ENCODE results near the gene FOXI3. TPM values are rescaled to one million over a fixed set of nuclear protein-coding genes. Genes with fewer than 3 reads are reported as not detected.
A peak's percentile ranks its signal among the peaks of the same experiment; 100 is the strongest.

The FOXI3 gene
- polyA plus RNA-seq (2013, experiment 1 of 4), result 1.4 TPM
- 1.7 TPM for polyA plus RNA-seq (2013, experiment 2 of 4)
- polyA plus RNA-seq (2013, experiment 3 of 4), result 0.59 TPM
- polyA plus RNA-seq (2013, experiment 4 of 4), result 1.0 TPM

DNA sequence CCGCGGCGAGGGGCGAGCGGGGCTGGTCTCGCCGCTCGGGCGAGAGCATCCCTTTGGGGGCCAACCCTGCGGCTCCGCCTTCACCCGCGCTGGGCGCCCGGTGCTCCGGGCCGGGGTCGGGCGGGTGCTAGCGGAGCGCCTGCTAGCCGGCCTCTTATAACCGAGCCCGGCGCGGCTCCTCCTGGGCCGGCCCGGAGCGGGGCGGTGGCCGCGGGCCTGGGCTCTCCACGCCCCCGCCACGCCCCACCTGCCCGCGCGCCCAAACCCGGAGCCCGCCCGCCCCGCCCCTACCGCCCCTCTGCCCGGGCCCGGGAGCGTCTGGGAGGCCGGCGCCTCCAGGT, at the start of gene FOXI3:
TSS of gene FOXI3 (minus strand) at position 129 of the 341 bp plus-strand sequence. CDS start 158 bp downstream, outside the sequence.
- 0% methylated on average over 48 of the region's 48 CpGs for WGBS, 2 experiments
- H3K36me3 ChIP-seq (ENCODE audit: control insufficient read depth, insufficient read depth, low read length), result no peaks in the 10 kb centered on the region
- H3K4me3 ChIP-seq (ENCODE audit: insufficient read depth, low read depth, low read length), result peak within 1 kb of the TSS; percentile 43
- H3K27me3 ChIP-seq (ENCODE audit: control insufficient read depth, insufficient read depth, low read length, poor library complexity, severe bottlenecking), result peaks cover 49% of the 10 kb centered on the region
- no peak within 1 kb of the TSS for H3K27ac ChIP-seq (ENCODE audit: insufficient read depth, low read depth, low read length, poor library complexity, severe bottlenecking)
- peaks cover 5% of the 10 kb centered on the region for H3K4me1 ChIP-seq (ENCODE audit: control insufficient read depth, insufficient read depth, low read length)
- H3K9me3 ChIP-seq (ENCODE audit: control insufficient read depth, low read length), result no peaks in the 10 kb centered on the region

DNA sequence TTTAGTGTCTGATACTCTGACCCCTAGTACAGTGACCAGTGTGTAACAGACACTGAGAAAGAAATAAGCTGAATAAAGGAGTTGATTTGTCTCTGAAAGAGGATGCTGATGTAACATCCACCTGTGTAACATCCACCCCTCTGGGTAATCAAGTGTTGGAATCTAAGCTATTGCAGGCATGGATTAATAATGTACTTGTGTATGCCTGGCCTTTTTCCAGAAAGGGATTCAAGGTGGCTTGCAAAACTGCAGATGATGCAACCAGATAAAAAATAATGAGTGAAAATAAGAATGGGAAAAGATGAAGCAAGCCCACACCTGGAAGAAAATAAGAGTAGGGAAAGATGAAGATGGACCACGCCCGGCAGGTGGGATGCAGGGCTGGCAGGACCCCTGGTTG, 48.2 kb upstream of the FOXI3 start:
- H3K27ac ChIP-seq (ENCODE audit: insufficient read depth, low read depth, low read length, poor library complexity, severe bottlenecking), result no peak overlapping the region
- H3K27me3 ChIP-seq (ENCODE audit: control insufficient read depth, insufficient read depth, low read length, poor library complexity, severe bottlenecking), result no peaks in the 10 kb centered on the region
- WGBS, 2 experiments, result 97% methylated on average over 2 of the region's 2 CpGs
- H3K4me1 ChIP-seq (ENCODE audit: control insufficient read depth, insufficient read depth, low read length), result no peaks in the 10 kb centered on the region
- peaks cover 2% of the 10 kb centered on the region for H3K9me3 ChIP-seq (ENCODE audit: control insufficient read depth, low read length)
- no peak overlapping the region for H3K4me3 ChIP-seq (ENCODE audit: insufficient read depth, low read depth, low read length)
- H3K36me3 ChIP-seq (ENCODE audit: control insufficient read depth, insufficient read depth, low read length), result no peaks in the 10 kb centered on the region

DNA sequence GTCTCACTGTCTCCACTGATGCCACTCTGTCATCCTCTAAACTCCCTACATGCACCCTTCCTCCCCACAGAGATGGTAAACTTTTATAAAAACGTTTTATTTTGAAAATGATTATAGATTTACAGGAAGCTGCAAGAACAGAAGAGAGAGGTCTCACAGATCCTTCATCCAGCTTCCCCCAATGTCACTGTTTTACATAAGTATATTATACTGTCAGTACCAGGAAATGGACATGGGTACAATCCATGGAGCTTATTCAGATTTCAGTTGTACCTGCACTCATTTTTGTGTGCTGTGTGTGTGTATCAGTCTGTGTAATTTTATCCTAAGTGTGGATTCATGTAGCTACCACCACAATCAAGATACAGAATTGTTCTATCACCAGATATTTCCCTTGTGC, 46.7 kb upstream of the FOXI3 start:
- Histone ChIP-seq H3K9me3 (ENCODE audit: control insufficient read depth, low read length) (peaks cover 2% of the 10 kb centered on the region), H3K36me3 (ENCODE audit: control insufficient read depth, insufficient read depth, low read length) (no peaks in the 10 kb centered on the region), H3K27ac (ENCODE audit: insufficient read depth, low read depth, low read length, poor library complexity, severe bottlenecking) (no peak overlapping the region), H3K27me3 (ENCODE audit: control insufficient read depth, insufficient read depth, low read length, poor library complexity, severe bottlenecking) (no peaks in the 10 kb centered on the region), H3K4me3 (ENCODE audit: insufficient read depth, low read depth, low read length) (no peak overlapping the region), H3K4me1 (ENCODE audit: control insufficient read depth, insufficient read depth, low read length) (no peaks in the 10 kb centered on the region)
- WGBS, 2 experiments, result no CpG with 5 or more reads among the region's 1 CpG

DNA sequence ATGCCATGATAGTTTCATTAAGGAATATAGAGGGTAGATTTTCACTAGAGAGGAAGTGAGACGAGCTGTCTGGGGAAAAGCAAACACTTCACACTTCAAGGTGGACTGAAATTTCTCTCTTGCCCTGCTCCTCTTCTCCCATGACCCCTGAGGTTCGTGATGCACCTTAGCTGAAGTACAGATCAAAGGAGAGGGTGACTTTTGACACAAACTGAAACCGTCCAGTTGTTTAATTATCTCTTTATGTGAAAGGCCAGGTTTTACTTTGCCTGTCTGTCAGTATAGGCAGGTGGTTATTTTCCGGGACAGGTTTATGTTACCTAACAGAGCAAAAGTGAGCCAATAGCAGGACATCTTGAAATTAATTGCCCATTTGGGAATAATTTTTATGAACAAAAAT, 41.0 kb upstream of the FOXI3 start:
- H3K4me1 ChIP-seq (ENCODE audit: control insufficient read depth, insufficient read depth, low read length), result no peaks in the 10 kb centered on the region
- 84 to 94% methylated on average over 4 of the region's 4 CpGs for WGBS, 2 experiments
- H3K9me3 ChIP-seq (ENCODE audit: control insufficient read depth, low read length), result no peaks in the 10 kb centered on the region
- H3K27me3 ChIP-seq (ENCODE audit: control insufficient read depth, insufficient read depth, low read length, poor library complexity, severe bottlenecking), result no peaks in the 10 kb centered on the region
- no peaks in the 10 kb centered on the region for H3K36me3 ChIP-seq (ENCODE audit: control insufficient read depth, insufficient read depth, low read length)
- H3K4me3 ChIP-seq (ENCODE audit: insufficient read depth, low read depth, low read length), result no peak overlapping the region
- no peak overlapping the region for H3K27ac ChIP-seq (ENCODE audit: insufficient read depth, low read depth, low read length, poor library complexity, severe bottlenecking)

DNA sequence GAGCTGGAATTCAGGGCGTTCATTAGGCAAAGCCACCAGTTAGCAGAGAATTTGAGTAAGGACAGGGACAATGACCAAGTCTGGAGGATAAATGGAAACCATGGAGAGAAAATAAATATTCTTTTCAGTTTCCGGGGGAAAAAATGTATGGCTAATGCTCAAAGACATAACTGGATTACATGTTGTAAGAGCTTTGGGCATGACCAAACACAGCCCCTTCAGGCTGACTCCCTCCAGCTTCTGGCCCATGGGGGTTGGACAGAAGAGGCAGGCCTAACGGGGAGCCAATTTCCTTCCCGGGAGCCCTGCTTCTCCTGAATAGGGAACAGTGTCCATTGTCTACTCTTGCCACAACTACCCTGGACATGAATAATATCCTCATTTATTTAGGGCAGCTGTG, 39.5 kb upstream of the FOXI3 start:
- H3K27ac ChIP-seq (ENCODE audit: insufficient read depth, low read depth, low read length, poor library complexity, severe bottlenecking), result no peak overlapping the region
- no peaks in the 10 kb centered on the region for H3K4me1 ChIP-seq (ENCODE audit: control insufficient read depth, insufficient read depth, low read length)
- no peaks in the 10 kb centered on the region for H3K27me3 ChIP-seq (ENCODE audit: control insufficient read depth, insufficient read depth, low read length, poor library complexity, severe bottlenecking)
- H3K36me3 ChIP-seq (ENCODE audit: control insufficient read depth, insufficient read depth, low read length), result no peaks in the 10 kb centered on the region
- H3K9me3 ChIP-seq (ENCODE audit: control insufficient read depth, low read length), result no peaks in the 10 kb centered on the region
- no peak overlapping the region for H3K4me3 ChIP-seq (ENCODE audit: insufficient read depth, low read depth, low read length)
- 63 to 68% methylated on average over 4 of the region's 4 CpGs for WGBS, 2 experiments

DNA sequence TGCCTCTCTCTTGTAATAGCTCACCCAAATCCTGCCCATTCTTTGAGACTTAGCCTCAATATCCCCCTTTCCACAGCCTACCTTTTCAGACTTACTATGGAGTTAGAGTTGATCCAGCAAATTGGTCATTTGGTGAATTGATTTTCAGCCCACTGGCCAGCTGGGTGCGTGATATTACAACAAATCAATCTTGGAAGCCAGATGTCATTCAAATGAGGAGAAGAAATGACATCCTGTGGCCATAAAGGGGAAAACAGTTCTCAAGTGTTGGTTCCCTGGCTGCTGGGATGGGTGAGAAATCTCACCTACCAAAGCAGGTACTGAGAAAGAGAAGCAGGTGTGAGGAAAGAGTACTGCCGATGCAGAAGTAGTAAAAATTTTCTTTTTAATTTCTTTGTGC, 36.7 kb upstream of the FOXI3 start:
- Histone ChIP-seq H3K9me3 (ENCODE audit: control insufficient read depth, low read length) (no peaks in the 10 kb centered on the region), H3K36me3 (ENCODE audit: control insufficient read depth, insufficient read depth, low read length) (no peaks in the 10 kb centered on the region), H3K4me1 (ENCODE audit: control insufficient read depth, insufficient read depth, low read length) (no peaks in the 10 kb centered on the region), H3K27me3 (ENCODE audit: control insufficient read depth, insufficient read depth, low read length, poor library complexity, severe bottlenecking) (no peaks in the 10 kb centered on the region), H3K4me3 (ENCODE audit: insufficient read depth, low read depth, low read length) (no peak overlapping the region), H3K27ac (ENCODE audit: insufficient read depth, low read depth, low read length, poor library complexity, severe bottlenecking) (no peak overlapping the region)
- 93 to 95% methylated on average over 1 of the region's 2 CpGs for WGBS, 2 experiments

DNA sequence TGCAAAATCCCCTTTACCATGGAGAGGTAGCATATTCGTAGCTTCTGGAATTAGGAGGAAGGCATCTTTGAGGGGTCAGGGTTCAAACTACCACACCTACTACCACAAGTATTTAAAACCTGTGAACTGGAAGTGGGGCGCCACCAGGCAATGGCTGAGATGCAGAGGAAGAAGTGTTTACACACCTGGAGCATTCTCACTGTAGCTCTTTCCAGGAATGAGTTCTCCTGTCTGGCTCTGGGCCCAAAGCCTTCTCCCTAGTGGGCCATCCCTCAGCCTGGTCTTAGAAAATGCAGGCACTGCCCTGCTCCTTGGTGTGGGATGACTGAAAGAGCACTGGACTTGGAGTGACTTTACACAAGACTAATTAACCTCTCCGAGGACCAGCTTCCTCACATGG, 30.7 kb upstream of the FOXI3 start:
- no peaks in the 10 kb centered on the region for H3K4me1 ChIP-seq (ENCODE audit: control insufficient read depth, insufficient read depth, low read length)
- H3K36me3 ChIP-seq (ENCODE audit: control insufficient read depth, insufficient read depth, low read length), result no peaks in the 10 kb centered on the region
- no peaks in the 10 kb centered on the region for H3K9me3 ChIP-seq (ENCODE audit: control insufficient read depth, low read length)
- H3K4me3 ChIP-seq (ENCODE audit: insufficient read depth, low read depth, low read length), result no peak overlapping the region
- H3K27me3 ChIP-seq (ENCODE audit: control insufficient read depth, insufficient read depth, low read length, poor library complexity, severe bottlenecking), result no peaks in the 10 kb centered on the region
- WGBS, 2 experiments, result 80 to 95% methylated on average over 3 of the region's 3 CpGs
- no peak overlapping the region for H3K27ac ChIP-seq (ENCODE audit: insufficient read depth, low read depth, low read length, poor library complexity, severe bottlenecking)

DNA sequence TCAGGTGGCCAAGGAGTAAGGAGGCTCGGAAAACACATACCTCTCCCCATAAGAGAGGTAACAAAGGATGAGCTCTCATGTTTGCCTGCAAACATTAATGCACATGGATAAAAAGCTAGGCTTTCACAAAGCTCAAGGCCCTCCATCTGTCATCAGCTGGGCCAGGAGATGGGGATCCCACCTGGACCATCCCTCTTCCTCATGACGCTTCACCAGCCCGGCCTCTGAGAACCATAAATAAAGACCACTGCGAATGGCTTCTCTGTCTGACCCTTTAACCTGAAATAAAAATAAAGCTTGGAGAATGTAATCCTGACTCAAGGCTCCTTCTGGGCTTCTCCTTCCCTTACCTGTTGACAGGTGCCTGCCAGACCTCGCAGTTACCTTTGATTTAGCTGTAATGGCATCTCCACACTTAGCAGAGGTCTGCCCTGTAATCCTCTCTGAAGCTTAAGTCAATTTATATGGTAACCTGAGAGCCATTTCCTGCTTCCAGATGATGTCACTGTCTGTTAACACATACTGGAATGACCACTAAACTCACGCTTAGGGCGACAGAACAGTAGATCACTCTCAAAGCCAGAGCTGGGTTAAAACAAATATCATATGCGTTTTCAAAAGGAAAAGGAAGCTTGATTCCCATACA, 29.3 kb upstream of the FOXI3 start:
- 70 to 77% methylated on average over 8 of the region's 8 CpGs for WGBS, 2 experiments
- H3K4me3 ChIP-seq (ENCODE audit: insufficient read depth, low read depth, low read length), result no peak overlapping the region
- H3K4me1 ChIP-seq (ENCODE audit: control insufficient read depth, insufficient read depth, low read length), result no peaks in the 10 kb centered on the region
- no peaks in the 10 kb centered on the region for H3K36me3 ChIP-seq (ENCODE audit: control insufficient read depth, insufficient read depth, low read length)
- no peaks in the 10 kb centered on the region for H3K27me3 ChIP-seq (ENCODE audit: control insufficient read depth, insufficient read depth, low read length, poor library complexity, severe bottlenecking)
- no peaks in the 10 kb centered on the region for H3K9me3 ChIP-seq (ENCODE audit: control insufficient read depth, low read length)
- no peak overlapping the region for H3K27ac ChIP-seq (ENCODE audit: insufficient read depth, low read depth, low read length, poor library complexity, severe bottlenecking)

DNA sequence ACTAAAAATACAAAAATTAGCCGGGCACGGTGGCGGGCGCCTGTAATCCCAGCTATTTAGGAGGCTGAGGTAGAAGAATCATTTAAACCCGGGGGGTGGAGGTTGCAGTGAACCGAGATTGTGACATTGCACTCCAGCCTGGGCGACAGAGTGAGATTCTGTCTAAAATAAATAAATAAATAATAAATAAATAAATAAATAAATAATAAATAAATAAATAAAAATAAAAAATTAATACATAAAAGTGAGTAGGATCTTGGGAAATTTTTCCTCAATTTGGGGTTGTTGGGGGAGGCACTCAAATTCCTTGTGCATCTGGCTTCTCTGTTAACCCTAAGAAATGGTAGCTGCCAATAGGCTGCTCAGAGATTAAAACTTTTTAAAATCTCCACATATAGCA, 20.3 kb upstream of the FOXI3 start:
- H3K4me1 ChIP-seq (ENCODE audit: control insufficient read depth, insufficient read depth, low read length), result no peaks in the 10 kb centered on the region
- no peak overlapping the region for H3K27ac ChIP-seq (ENCODE audit: insufficient read depth, low read depth, low read length, poor library complexity, severe bottlenecking)
- 91 to 97% methylated on average over 6 of the region's 7 CpGs for WGBS, 2 experiments
- no peaks in the 10 kb centered on the region for H3K36me3 ChIP-seq (ENCODE audit: control insufficient read depth, insufficient read depth, low read length)
- H3K27me3 ChIP-seq (ENCODE audit: control insufficient read depth, insufficient read depth, low read length, poor library complexity, severe bottlenecking), result no peaks in the 10 kb centered on the region
- no peaks in the 10 kb centered on the region for H3K9me3 ChIP-seq (ENCODE audit: control insufficient read depth, low read length)
- no peak overlapping the region for H3K4me3 ChIP-seq (ENCODE audit: insufficient read depth, low read depth, low read length)

DNA sequence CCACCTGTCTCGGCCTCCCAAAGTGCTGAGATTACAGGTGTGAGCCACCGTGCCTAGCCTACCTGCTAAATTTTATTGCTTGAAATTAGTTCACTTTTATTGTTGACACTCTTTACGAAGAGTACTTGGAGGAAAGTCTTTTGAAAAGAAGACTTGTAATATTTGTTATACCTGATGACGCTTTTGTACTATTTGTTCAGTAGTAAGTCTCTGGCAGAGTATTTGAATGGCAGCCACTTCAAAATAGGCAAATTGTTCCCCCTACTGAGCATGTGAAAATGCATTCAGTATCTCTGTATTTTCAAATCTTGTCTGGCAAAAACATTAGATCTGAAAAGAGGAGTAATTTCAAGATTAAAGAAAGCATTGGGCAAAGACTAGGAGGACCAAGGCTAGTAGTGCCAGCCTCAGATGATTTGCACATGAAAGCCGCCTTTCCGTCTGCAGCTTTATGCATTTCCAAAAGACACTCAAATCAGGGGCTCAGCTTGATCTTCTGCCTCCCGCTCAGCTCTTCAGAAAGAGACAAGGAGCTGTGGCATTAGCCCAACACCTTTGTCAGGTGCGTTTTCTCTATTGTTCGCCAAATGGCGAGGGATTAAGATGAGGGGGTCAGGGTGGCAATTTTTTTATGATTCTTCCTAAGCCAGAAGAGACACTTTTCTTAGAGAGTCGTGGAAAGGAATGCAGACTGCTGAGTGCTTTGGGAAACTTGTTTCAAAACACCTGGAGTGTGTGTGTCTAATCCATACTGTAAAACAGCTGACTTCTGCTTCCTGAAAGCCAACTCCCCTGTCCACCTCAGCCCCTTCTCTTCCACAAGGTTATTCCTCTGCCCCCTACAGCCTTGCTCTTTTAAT, 18.8 kb upstream of the FOXI3 start:
- Histone ChIP-seq H3K9me3 (ENCODE audit: control insufficient read depth, low read length) (no peaks in the 10 kb centered on the region), H3K27me3 (ENCODE audit: control insufficient read depth, insufficient read depth, low read length, poor library complexity, severe bottlenecking) (no peaks in the 10 kb centered on the region), H3K36me3 (ENCODE audit: control insufficient read depth, insufficient read depth, low read length) (no peaks in the 10 kb centered on the region), H3K27ac (ENCODE audit: insufficient read depth, low read depth, low read length, poor library complexity, severe bottlenecking) (no peak overlapping the region), H3K4me1 (ENCODE audit: control insufficient read depth, insufficient read depth, low read length) (no peaks in the 10 kb centered on the region), H3K4me3 (ENCODE audit: insufficient read depth, low read depth, low read length) (no peak overlapping the region)
- WGBS, 2 experiments, result 43% methylated on average over 11 of the region's 11 CpGs

Data from ectodermal cell (in vitro differentiated cells).